Ishikawa (cell line): ENCODE results near the gene SLK.

Experiments
- CEBPB ChIP-seq: IDR thresholded peaks from 2 replicates; pipeline ENCODE4 v1.6.1; 2012
- EP300 ChIP-seq: IDR thresholded peaks from 2 replicates; pipeline ENCODE4 v1.6.1; 2012; ENCODE audit warnings: borderline replicate concordance
- FOXM1 ChIP-seq: IDR thresholded peaks from 2 replicates; pipeline ENCODE4 v1.6.1; 2012; ENCODE audit warnings: low read depth, borderline replicate concordance
- MAX ChIP-seq: IDR thresholded peaks from 2 replicates; pipeline ENCODE4 v1.6.1; 2012
- NFIC ChIP-seq: IDR thresholded peaks from 2 replicates; pipeline ENCODE4 v1.6.1; 2012
- RAD21 ChIP-seq: IDR thresholded peaks from 2 replicates; pipeline ENCODE4 v1.6.1; 2012; ENCODE audit warnings: low read depth
- TAF1 ChIP-seq: IDR thresholded peaks from 2 replicates; pipeline ENCODE4 v1.6.1; 2012; ENCODE audit warnings: low read depth, mild to moderate bottlenecking
- TCF12 ChIP-seq: IDR thresholded peaks from 2 replicates; pipeline ENCODE4 v1.6.1; 2012; ENCODE audit warnings: low read depth
- YY1 ChIP-seq: IDR thresholded peaks from 2 replicates; pipeline ENCODE4 v1.6.1; 2012; ENCODE audit warnings: low read depth

- TF ChIP-seq MAX, result peak; percentile 30; the same call in 1 of the 2 replicates
- no peak for TF ChIP-seq CEBPB
- no peak for TF ChIP-seq FOXM1
- peak; percentile 55; the same call in 1 of the 2 replicates for TF ChIP-seq YY1
- peak; percentile 66; the same call in 1 of the 2 replicates for TF ChIP-seq EP300
- peak; percentile 84 for TF ChIP-seq TAF1
- TF ChIP-seq TCF12, result peak; percentile 18; the same call in 1 of the 2 replicates
- TF ChIP-seq RAD21, result no peak
- no peak for TF ChIP-seq NFIC
Observed at GRCh38 chr10:103918053-103918846, 48.7 kb upstream of the SLK start, which contains the start of gene STN1.
